MM.1S (cell line): ENCODE data around the gene ZC3H15.

Experiments
- CTCF ChIP-seq: fragments of 300-600 bp; sonication (generic); IDR thresholded peaks from 2 replicates; pipeline ENCODE4 v1.5.1; 2016; ENCODE audit warnings: antibody characterized with exemption, low read length, mixed read lengths
- EZH2 ChIP-seq: fragments of 300-600 bp; sonication (generic); optimal IDR thresholded peaks from 2 replicates; pipeline ENCODE3; 2017; ENCODE audit warnings: low read depth, mild to moderate bottlenecking, antibody characterized with exemption, low read length, mixed read lengths

GRCh38 chr2:186485576-186485870 lies 537 bp upstream of the ZC3H15 start:
- TF ChIP-seq EZH2: no peak
- no peak for TF ChIP-seq CTCF
